Measurements from ENCODE around the gene NOTUM.

NOTUM gene

GRCh38 chr17:81995463-81996231 is 34.7 kb upstream of the NOTUM start:
- Histone ChIP-seq H3K4me3 (ENCODE audit: low read depth in 1 of 2, low read length in 2 of 2) (no peak overlapping the region), H3K9me3 (ENCODE audit: control insufficient read depth in 1 of 2, low read length in 2 of 2) (no peaks in the 10 kb centered on the region), H3K4me1 (ENCODE audit: control insufficient read depth in 1 of 2, insufficient read depth in 2 of 2, low read length in 2 of 2) (peaks cover 0 to 13% of the 10 kb centered on the region in 2 donors), H3K27ac (ENCODE audit: low read length) (no peak overlapping the region), H3K27me3 (ENCODE audit: low read depth, low read length) (no peaks in the 10 kb centered on the region), H3K36me3 (ENCODE audit: control insufficient read depth in 1 of 2, insufficient read depth in 2 of 2, low read length in 2 of 2) (peaks cover 0 to 14% of the 10 kb centered on the region in 2 donors)

GRCh38 chr17:81994593-81995462 is 33.8 kb upstream of the NOTUM start:
- Histone ChIP-seq H3K27me3 (ENCODE audit: low read depth, low read length) (no peaks in the 10 kb centered on the region), H3K4me1 (ENCODE audit: control insufficient read depth in 1 of 2, insufficient read depth in 2 of 2, low read length in 2 of 2) (peaks cover 0 to 13% of the 10 kb centered on the region in 2 donors), H3K27ac (ENCODE audit: low read length) (no peak overlapping the region), H3K36me3 (ENCODE audit: control insufficient read depth in 1 of 2, insufficient read depth in 2 of 2, low read length in 2 of 2) (peaks cover 0 to 14% of the 10 kb centered on the region in 2 donors), H3K9me3 (ENCODE audit: control insufficient read depth in 1 of 2, low read length in 2 of 2) (no peaks in the 10 kb centered on the region), H3K4me3 (ENCODE audit: low read depth in 1 of 2, low read length in 2 of 2) (no peak overlapping the region)

- Histone ChIP-seq H3K4me3 (ENCODE audit: low read depth in 1 of 2, low read length in 2 of 2) (no peak overlapping the region), H3K9me3 (ENCODE audit: control insufficient read depth in 1 of 2, low read length in 2 of 2) (no peaks in the 10 kb centered on the region), H3K36me3 (ENCODE audit: control insufficient read depth in 1 of 2, insufficient read depth in 2 of 2, low read length in 2 of 2) (peaks cover 0 to 17% of the 10 kb centered on the region in 2 donors), H3K27ac (ENCODE audit: low read length) (no peak overlapping the region), H3K27me3 (ENCODE audit: low read depth, low read length) (no peaks in the 10 kb centered on the region), H3K4me1 (ENCODE audit: control insufficient read depth in 1 of 2, insufficient read depth in 2 of 2, low read length in 2 of 2) (peaks cover 0 to 13% of the 10 kb centered on the region in 2 donors)
These were observed 33.0 kb upstream of the NOTUM start for GRCh38 chr17:81993729-81994592.

GRCh38 chr17:81992306-81993102 is 31.5 kb upstream of the NOTUM start:
- Histone ChIP-seq H3K9me3 (ENCODE audit: control insufficient read depth in 1 of 2, low read length in 2 of 2) (no peaks in the 10 kb centered on the region), H3K27ac (ENCODE audit: low read length) (no peak overlapping the region), H3K4me1 (ENCODE audit: control insufficient read depth in 1 of 2, insufficient read depth in 2 of 2, low read length in 2 of 2) (peaks cover 0 to 13% of the 10 kb centered on the region in 2 donors), H3K36me3 (ENCODE audit: control insufficient read depth in 1 of 2, insufficient read depth in 2 of 2, low read length in 2 of 2) (peaks cover 0 to 19% of the 10 kb centered on the region in 2 donors), H3K4me3 (ENCODE audit: low read depth in 1 of 2, low read length in 2 of 2) (no peak overlapping the region), H3K27me3 (ENCODE audit: low read depth, low read length) (no peaks in the 10 kb centered on the region)

DNA sequence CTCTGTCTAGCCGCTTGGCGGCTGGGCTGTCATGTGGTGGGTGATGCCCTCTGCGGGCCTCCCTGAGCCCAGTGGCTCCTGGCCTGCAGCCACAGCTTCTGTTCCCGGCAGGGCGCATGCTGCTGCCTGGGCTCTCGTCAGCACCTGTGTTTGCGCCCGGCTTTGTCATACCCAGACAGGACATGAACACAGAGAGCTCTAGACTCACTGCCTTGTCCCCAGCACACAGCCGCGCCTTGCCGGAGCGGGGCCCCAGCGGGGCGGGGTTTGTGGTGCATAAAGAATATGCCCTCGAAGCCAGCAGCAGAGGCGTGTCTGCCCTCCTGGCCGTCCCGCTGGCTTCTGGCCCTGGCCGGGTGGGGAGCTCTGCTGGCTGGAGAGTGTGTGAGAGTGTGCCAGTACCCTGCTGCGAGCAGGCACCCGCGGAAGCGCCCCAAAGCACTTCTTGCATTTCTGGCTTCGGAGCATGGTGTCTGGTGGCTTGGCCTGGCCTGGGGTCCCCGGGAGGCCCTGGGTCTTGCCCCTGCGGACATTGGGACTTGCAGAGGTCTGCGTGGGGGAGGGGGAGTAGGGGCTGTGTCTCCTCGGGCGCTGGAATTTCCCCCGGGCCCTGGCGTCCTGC is 30.8 kb upstream of the NOTUM start:
- Histone ChIP-seq H3K4me1 (ENCODE audit: control insufficient read depth in 1 of 2, insufficient read depth in 2 of 2, low read length in 2 of 2) (peaks cover 0 to 13% of the 10 kb centered on the region in 2 donors), H3K4me3 (ENCODE audit: low read depth in 1 of 2, low read length in 2 of 2) (peak overlapping the region in 1 of 2 donors; percentile 4), H3K27ac (ENCODE audit: low read length) (no peak overlapping the region), H3K36me3 (ENCODE audit: control insufficient read depth in 1 of 2, insufficient read depth in 2 of 2, low read length in 2 of 2) (peaks cover 0 to 26% of the 10 kb centered on the region in 2 donors), H3K9me3 (ENCODE audit: control insufficient read depth in 1 of 2, low read length in 2 of 2) (no peaks in the 10 kb centered on the region), H3K27me3 (ENCODE audit: low read depth, low read length) (no peaks in the 10 kb centered on the region)

DNA sequence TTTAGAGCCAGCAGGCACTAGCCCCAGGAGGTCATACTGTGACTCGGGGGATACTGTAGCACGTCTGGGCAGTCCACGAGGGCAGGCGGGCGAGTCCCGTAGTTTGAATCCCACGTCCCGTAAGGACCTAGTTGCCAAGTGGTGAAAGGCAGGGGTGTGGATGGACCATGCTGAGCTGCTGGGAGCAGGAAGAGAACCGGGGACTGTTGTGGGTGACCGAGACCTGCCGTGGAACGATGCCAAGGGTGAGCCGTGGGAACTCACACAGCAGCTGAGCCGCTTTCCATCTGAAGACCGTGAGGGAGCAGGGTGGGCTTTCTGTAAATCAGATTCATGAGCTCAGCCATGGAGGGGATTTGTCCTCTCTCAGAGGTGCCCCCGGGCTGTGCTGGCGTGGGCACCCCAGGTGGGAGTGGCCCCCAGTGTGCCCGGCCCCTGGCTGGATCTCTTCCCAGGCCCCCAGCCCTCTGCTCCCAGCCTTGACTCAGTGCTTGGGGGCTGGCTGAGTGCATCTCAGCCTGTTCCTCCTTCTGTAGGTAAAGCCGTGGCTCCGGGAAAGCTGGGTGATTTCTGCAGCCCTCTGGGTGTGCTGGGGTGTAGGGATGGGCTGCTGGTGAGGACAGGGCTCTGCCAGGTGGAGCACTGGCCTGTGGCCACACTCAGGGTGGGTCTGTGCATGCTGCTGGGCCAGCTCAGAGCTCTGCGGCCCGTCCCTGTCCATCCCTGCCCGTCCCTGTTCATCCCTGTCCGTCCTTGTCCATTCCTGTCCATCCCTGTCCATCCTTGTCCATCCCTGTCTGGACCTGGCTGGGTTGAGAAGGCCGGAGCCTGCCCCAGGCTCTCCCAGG is 30.1 kb upstream of the NOTUM start:
- H3K9me3 ChIP-seq (ENCODE audit: control insufficient read depth in 1 of 2, low read length in 2 of 2): no peaks in the 10 kb centered on the region
- peaks cover 0 to 24% of the 10 kb centered on the region in 2 donors for H3K36me3 ChIP-seq (ENCODE audit: control insufficient read depth in 1 of 2, insufficient read depth in 2 of 2, low read length in 2 of 2)
- no peak overlapping the region for H3K27ac ChIP-seq (ENCODE audit: low read length)
- H3K4me1 ChIP-seq (ENCODE audit: control insufficient read depth in 1 of 2, insufficient read depth in 2 of 2, low read length in 2 of 2): peaks cover 0 to 13% of the 10 kb centered on the region in 2 donors
- H3K27me3 ChIP-seq (ENCODE audit: low read depth, low read length): no peaks in the 10 kb centered on the region
- no peak overlapping the region for H3K4me3 ChIP-seq (ENCODE audit: low read depth in 1 of 2, low read length in 2 of 2)

DNA sequence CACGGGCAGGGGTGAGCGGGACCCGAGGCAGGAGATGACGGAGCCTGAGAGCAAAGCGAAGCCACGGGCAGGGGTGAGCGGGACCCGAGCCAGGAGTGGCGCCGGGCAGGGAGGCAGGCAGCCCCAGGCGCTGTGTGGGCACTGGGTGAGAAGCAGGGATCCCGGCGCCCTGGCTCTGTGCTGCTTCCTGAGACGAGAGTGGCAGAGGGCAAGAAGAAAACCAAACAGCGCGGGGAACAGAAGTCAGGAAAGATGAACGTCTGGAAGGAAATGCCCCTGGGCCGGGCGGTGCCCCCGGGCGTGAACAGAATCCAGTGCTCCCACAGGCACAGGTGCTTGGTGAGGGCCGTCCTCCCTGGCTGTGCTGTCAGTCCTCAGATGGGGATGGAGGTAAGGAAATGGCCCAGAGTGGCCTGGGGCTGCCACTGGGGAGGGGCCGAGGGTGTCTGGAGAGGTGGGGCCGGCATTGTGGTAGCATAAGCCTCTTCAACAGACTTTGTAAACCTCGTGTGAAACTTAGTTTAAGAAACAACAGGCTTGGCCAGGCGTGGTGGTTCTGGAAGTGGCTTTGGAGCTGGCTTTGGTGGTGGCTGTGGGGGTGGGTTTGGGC is 26.3 kb upstream of the NOTUM start:
- no peak overlapping the region for H3K27ac ChIP-seq (ENCODE audit: low read length)

DNA sequence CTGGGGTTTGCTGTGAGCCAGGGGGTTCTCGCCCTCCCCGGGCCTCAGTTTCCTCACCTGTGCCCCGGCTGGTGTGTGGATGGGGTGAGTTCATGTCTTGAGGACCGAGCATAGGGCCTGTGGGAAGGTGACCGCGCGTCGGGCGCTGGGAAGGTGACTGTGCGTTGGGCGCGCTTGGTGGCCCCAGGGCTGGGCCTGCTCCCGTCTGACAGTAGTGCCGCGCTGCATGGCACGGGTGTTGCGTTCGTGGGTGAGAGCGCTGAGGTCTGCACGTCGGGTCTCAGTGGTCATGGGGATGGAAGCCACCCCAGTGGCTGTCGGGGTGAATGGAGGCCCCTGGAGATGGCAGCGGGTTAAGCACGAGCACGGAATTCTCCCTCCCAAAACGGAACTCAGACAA is 25.6 kb upstream of the NOTUM start:
- H3K4me1 ChIP-seq (ENCODE audit: control insufficient read depth in 1 of 2, insufficient read depth in 2 of 2, low read length in 2 of 2): peaks cover 0 to 5% of the 10 kb centered on the region in 2 donors
- H3K27me3 ChIP-seq (ENCODE audit: low read depth, low read length): no peaks in the 10 kb centered on the region
- H3K9me3 ChIP-seq (ENCODE audit: control insufficient read depth in 1 of 2, low read length in 2 of 2): no peaks in the 10 kb centered on the region
- no peak overlapping the region for H3K27ac ChIP-seq (ENCODE audit: low read length)
- no peak overlapping the region for H3K4me3 ChIP-seq (ENCODE audit: low read depth in 1 of 2, low read length in 2 of 2)
- H3K36me3 ChIP-seq (ENCODE audit: control insufficient read depth in 1 of 2, insufficient read depth in 2 of 2, low read length in 2 of 2): peaks cover 9 to 39% of the 10 kb centered on the region in 2 donors

More for the DNA sequence above, 26.3 kb upstream of the NOTUM start:
- Histone ChIP-seq H3K4me3 (ENCODE audit: low read depth in 1 of 2, low read length in 2 of 2) (no peak overlapping the region), H3K9me3 (ENCODE audit: control insufficient read depth in 1 of 2, low read length in 2 of 2) (no peaks in the 10 kb centered on the region), H3K27me3 (ENCODE audit: low read depth, low read length) (no peaks in the 10 kb centered on the region), H3K4me1 (ENCODE audit: control insufficient read depth in 1 of 2, insufficient read depth in 2 of 2, low read length in 2 of 2) (peaks cover 0 to 12% of the 10 kb centered on the region in 2 donors), H3K36me3 (ENCODE audit: control insufficient read depth in 1 of 2, insufficient read depth in 2 of 2, low read length in 2 of 2) (peaks cover 9 to 39% of the 10 kb centered on the region in 2 donors)

DNA sequence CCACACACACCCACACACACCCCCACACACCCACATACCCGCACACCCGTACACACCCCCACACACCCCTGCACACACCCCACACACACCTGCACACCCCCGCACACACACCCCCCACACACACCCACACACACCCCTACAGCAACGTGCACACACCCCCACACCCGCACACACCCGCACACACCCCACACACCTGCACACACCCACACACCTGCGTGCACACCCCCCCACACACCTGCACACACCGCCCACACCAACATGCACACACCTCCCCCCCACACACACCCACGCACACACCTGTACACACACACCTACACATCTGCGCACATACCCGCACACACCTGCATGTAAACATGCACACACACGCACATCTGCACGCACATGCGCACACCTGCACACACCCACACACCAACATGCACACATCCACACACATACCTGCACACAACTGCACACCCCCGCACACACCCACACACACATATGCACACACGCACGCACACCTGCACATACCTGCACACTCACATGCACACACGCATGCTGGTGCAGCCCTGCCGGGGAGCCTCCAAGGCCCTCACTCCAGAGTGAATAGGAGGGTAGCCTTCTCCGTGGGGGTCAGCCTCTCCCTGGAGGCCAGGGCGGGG is 23.9 kb upstream of the NOTUM start:
- Histone ChIP-seq H3K36me3 (ENCODE audit: control insufficient read depth in 1 of 2, insufficient read depth in 2 of 2, low read length in 2 of 2) (peaks cover 9 to 39% of the 10 kb centered on the region in 2 donors), H3K4me1 (ENCODE audit: control insufficient read depth in 1 of 2, insufficient read depth in 2 of 2, low read length in 2 of 2) (no peaks in the 10 kb centered on the region), H3K27ac (ENCODE audit: low read length) (no peak overlapping the region), H3K4me3 (ENCODE audit: low read depth in 1 of 2, low read length in 2 of 2) (no peak overlapping the region), H3K9me3 (ENCODE audit: control insufficient read depth in 1 of 2, low read length in 2 of 2) (no peaks in the 10 kb centered on the region), H3K27me3 (ENCODE audit: low read depth, low read length) (no peaks in the 10 kb centered on the region)
